BLaER1 treated with 17β-estradiol and CSF1 and Interleukin-3, amounts not matched to agents 10 nM and 100 nM (cell line): ENCODE measurements around the gene IMP4.

ENCODE experiments used
- H3K27ac ChIP-seq, 11 experiments: shearing (Covaris generic); formaldehyde crosslinking; 2 replicates each; pipeline ENCODE4 v1.8.1; 2022
- H3K27me3 ChIP-seq, 11 experiments: shearing (Covaris generic); formaldehyde crosslinking; 2 replicates each; pipeline ENCODE4 v1.8.1; 2022
- H3K36me3 ChIP-seq, 11 experiments: shearing (Covaris generic); formaldehyde crosslinking; 2 replicates each; pipeline ENCODE4 v1.8.1; 2022
- H3K4me1 ChIP-seq, 10 experiments: shearing (Covaris generic); formaldehyde crosslinking; 2 replicates each; pipeline ENCODE4 v1.8.1; 2022
- H3K4me2 ChIP-seq, 11 experiments: shearing (Covaris generic); formaldehyde crosslinking; 2 replicates each; pipeline ENCODE4 v1.8.1; 2022
- H3K4me3 ChIP-seq, 10 experiments: shearing (Covaris generic); formaldehyde crosslinking; 2 replicates each; pipeline ENCODE4 v1.8.1; 2022
- H3K9ac ChIP-seq, 11 experiments: shearing (Covaris generic); formaldehyde crosslinking; 2 replicates each; pipeline ENCODE4 v1.8.1; 2022
- H3K9me3 ChIP-seq, 11 experiments: shearing (Covaris generic); formaldehyde crosslinking; replicated peaks in 1 of 11; 2 replicates each; pipeline ENCODE4 v1.8.1; 2022
- H4K20me1 ChIP-seq, 11 experiments: shearing (Covaris generic); formaldehyde crosslinking; 2 replicates each; pipeline ENCODE4 v1.8.1; 2022
- Cebpa-rat ChIP-seq, 11 experiments: shearing (Covaris generic); IDR thresholded peaks; 2 replicates each; pipeline ENCODE4 v1.8.1; 2022

The IMP4 gene

DNA sequence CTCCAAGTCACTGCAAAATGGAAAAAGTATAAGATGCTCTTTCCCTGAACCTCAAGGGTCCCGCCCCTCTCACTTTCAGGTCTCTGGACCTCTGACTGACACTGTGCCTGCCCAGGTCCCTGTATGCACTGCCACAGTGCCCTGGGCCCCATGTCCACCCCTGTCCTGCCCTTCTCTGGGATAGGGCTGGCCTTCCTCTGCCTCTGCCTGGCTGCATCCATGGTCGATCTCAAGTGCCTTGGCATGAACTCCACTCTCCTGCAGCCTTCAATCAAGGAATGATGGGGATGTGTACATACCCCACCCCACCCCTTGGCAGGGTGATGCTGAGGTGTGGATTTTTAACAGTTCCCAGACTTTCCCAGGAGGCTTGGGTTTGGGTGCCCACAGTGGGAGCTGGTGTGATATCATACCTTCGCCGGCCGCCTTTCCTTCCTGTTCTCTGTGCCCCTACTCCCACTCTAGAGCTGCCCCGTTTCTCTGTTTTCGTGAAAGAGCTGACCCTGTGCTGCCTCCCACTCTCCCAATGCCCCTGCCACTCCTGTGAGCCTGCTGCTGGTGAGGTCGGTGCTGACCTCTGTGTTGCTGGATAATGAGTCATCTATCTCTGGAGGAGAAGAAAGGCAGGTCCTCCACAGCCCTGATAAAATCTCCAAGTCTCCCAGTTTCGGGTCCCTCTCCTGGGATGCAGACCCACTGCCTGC is 32.0 kb downstream of the IMP4 start:
- Histone ChIP-seq H3K4me3 (peak overlapping the region in 1 of 10 experiments; percentile 89; a peak in 2 of 20 replicates), H3K27ac (peak overlapping the region in 3 of 11 experiments; percentile 3 to 88 (median 8); a peak in 3 of 22 replicates), H3K9me3 (no peaks in the 10 kb centered on the region), H4K20me1 (peaks cover 0 to 56% (median 25%) of the 10 kb centered on the region in 11 experiments; a peak in 16 of 22 replicates), H3K4me2 (peak overlapping the region in 10 of 11 experiments; percentile 8 to 99 (median 88); a peak in 17 of 22 replicates), H3K9ac (peak overlapping the region in 5 of 11 experiments; percentile 1 to 88 (median 15); a peak in 3 of 22 replicates), H3K4me1 (peaks cover 70 to 91% (median 85%) of the 10 kb centered on the region in 10 experiments), H3K36me3 (peaks cover 13 to 42% (median 28%) of the 10 kb centered on the region in 11 experiments; a peak in 18 of 22 replicates), H3K27me3 (no peaks in the 10 kb centered on the region)
- TF ChIP-seq Cebpa-rat (IDR thresholded peaks at IDR 0.05) = no peak

DNA sequence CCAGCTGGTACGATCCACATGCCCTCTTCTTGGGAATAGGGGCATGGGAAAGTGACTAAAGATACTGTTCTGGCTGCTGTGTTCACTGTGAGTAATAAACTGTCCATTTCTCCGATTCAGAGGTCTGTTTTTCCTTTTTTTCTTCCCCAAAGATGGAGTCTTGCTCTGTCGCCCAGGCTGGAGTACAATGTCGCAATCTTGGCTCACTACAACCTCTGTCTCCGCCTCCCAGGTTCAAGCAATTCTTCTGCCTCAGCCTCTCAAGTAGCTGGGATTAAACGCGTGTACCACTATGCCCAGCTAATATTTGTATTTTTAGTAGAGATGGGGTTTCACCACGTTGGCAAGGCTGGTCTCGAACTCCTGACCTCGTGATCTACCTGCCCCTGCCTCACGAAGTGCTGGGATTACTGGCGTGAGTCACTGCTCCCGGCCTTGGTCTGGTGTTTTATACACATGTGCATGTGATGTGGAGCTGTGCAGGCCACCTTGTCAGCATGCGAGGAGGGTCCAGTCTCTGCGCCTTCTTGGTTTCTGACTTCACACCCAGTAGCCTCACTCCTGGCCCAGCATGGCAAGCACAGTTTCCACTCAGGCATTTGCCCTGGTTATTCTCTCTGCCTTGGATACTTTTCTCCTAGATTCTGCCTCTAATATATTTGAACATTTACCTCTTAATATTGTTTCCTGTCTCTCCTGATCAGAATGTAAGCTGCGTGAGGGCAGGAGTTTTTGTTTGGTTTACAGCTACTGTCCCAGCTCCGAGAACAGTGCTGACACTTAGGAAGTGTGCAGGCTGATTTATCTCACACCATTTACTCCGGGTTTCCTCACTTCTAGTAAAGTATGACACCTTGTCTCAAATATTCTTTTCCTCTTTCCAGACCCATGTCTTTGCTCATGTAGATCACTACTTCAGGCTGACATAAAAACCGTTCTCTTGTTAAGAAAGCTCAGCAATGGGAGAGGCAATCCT is 32.9 kb downstream of the IMP4 start:
- Histone ChIP-seq H3K4me3 (no peak overlapping the region), H3K27ac (peak overlapping the region in 1 of 11 experiments; percentile 45; a peak in 1 of 22 replicates), H3K27me3 (no peaks in the 10 kb centered on the region), H3K4me1 (peaks cover 70 to 91% (median 85%) of the 10 kb centered on the region in 10 experiments), H3K9ac (peak overlapping the region in 5 of 11 experiments; percentile 1 to 88 (median 11); a peak in 4 of 22 replicates), H4K20me1 (peaks cover 0 to 64% (median 33%) of the 10 kb centered on the region in 11 experiments; a peak in 18 of 22 replicates), H3K4me2 (peak overlapping the region; percentile 63 to 99 (median 82)), H3K9me3 (no peaks in the 10 kb centered on the region), H3K36me3 (peaks cover 14 to 46% (median 28%) of the 10 kb centered on the region in 11 experiments; a peak in 18 of 22 replicates)
- peak in 3 of 11 experiments; percentile 33 to 61 (median 53); a peak in 4 of 22 replicates for TF ChIP-seq Cebpa-rat (IDR thresholded peaks at IDR 0.05)

DNA sequence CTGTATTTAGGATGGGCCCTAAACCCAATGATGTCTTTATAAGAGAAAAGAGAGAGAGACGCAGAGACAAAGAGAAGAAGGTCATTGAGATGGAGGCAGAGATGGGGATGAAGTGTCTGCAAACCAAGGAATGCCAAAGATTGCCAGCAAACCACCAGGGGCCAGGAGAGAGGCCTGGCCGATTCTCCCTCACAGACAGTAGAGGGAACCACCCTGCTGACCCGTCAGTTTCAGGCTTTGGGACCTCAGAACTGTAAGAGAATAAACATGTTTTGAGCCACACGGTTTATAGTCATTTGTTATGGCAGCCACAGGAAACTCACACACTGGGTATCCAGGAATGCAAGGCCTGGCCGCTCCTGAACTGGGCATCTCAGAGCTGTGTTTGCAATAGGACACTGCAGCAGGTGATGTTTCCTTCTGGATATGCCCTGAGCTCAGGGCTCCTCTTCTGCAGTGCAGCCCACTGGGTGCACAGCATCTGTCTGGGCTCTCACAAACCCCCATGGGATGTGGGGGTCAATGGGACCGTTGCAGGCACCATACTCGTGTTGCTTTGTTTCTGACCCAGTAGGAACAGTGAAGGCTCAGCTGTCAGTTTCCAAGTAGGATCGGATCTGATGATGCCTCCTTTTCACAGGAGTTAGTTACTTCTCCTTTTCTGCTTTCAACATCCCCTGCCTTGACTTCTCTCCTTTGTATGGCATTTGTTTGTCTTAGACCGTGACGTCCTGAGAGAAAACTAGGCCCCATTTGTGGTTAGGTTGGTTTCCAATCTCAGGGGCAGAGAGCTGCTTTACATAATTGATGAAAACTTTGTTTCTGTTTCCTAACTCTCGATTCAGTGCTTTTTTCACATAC is 34.0 kb downstream of the IMP4 start:
- Histone ChIP-seq H3K9me3 (no peaks in the 10 kb centered on the region), H3K36me3 (peaks cover 14 to 52% (median 28%) of the 10 kb centered on the region in 11 experiments; a peak in 18 of 22 replicates), H3K4me2 (peak overlapping the region; percentile 63 to 99 (median 82)), H3K9ac (peak overlapping the region in 10 of 11 experiments; percentile 1 to 33 (median 12); a peak in 10 of 22 replicates), H3K27me3 (no peaks in the 10 kb centered on the region), H3K27ac (peak overlapping the region in 10 of 11 experiments; percentile 15 to 57 (median 45); a peak in 18 of 22 replicates), H4K20me1 (peaks cover 0 to 73% (median 41%) of the 10 kb centered on the region in 11 experiments; a peak in 18 of 22 replicates), H3K4me1 (peaks cover 68 to 91% (median 85%) of the 10 kb centered on the region in 10 experiments), H3K4me3 (0 out of 20 replicates have a peak overlapping the region, but pooled peaks of 1 of the 10 experiments have one; percentile 0)
- TF ChIP-seq Cebpa-rat (IDR thresholded peaks at IDR 0.05) = no peak

- H3K27ac ChIP-seq = peak overlapping the region in 10 of 11 experiments; percentile 15 to 57 (median 45); a peak in 16 of 22 replicates
- TF ChIP-seq Cebpa-rat (IDR thresholded peaks at IDR 0.05) = no peak
- peaks cover 0 to 82% (median 41%) of the 10 kb centered on the region in 11 experiments; a peak in 18 of 22 replicates for H4K20me1 ChIP-seq
- no peak overlapping the region for H3K4me3 ChIP-seq
- peak overlapping the region in 6 of 11 experiments; percentile 1 to 33 (median 12); a peak in 6 of 22 replicates for H3K9ac ChIP-seq
- H3K4me2 ChIP-seq = peak overlapping the region; percentile 63 to 99 (median 82)
- H3K9me3 ChIP-seq = no peaks in the 10 kb centered on the region
- H3K4me1 ChIP-seq = peaks cover 73 to 97% (median 91%) of the 10 kb centered on the region in 10 experiments
- peaks cover 17 to 59% (median 32%) of the 10 kb centered on the region in 11 experiments; a peak in 19 of 22 replicates for H3K36me3 ChIP-seq
- H3K27me3 ChIP-seq = no peaks in the 10 kb centered on the region
These were observed 34.8 kb downstream of the IMP4 start for GRCh38 chr2:130377491-130377890.

GRCh38 chr2:130378206-130378897 is 35.7 kb downstream of the IMP4 start:
- Histone ChIP-seq H3K36me3 (peaks cover 20 to 62% (median 39%) of the 10 kb centered on the region in 11 experiments; a peak in 19 of 22 replicates), H3K4me2 (peak overlapping the region in 5 of 11 experiments; percentile 44 to 89 (median 77); a peak in 8 of 22 replicates), H3K4me3 (no peak overlapping the region), H4K20me1 (peaks cover 0 to 85% (median 41%) of the 10 kb centered on the region in 11 experiments; a peak in 18 of 22 replicates), H3K27ac (no peak overlapping the region), H3K4me1 (peaks cover 68 to 94% (median 84%) of the 10 kb centered on the region in 10 experiments), H3K9ac (no peak overlapping the region), H3K9me3 (no peaks in the 10 kb centered on the region), H3K27me3 (no peaks in the 10 kb centered on the region)
- TF ChIP-seq Cebpa-rat (IDR thresholded peaks at IDR 0.05) = no peak

- Histone ChIP-seq H3K36me3 (peaks cover 20 to 64% (median 36%) of the 10 kb centered on the region in 11 experiments; a peak in 19 of 22 replicates), H3K4me3 (no peak overlapping the region), H3K27me3 (no peaks in the 10 kb centered on the region), H3K4me2 (peak overlapping the region in 6 of 11 experiments; percentile 44 to 89 (median 80); a peak in 7 of 22 replicates), H3K4me1 (peaks cover 67 to 89% (median 79%) of the 10 kb centered on the region in 10 experiments), H3K9me3 (no peaks in the 10 kb centered on the region), H3K27ac (no peak overlapping the region), H4K20me1 (peaks cover 0 to 85% (median 41%) of the 10 kb centered on the region in 11 experiments; a peak in 18 of 22 replicates), H3K9ac (no peak overlapping the region)
- no peak for TF ChIP-seq Cebpa-rat (IDR thresholded peaks at IDR 0.05)
These were observed 36.2 kb downstream of the IMP4 start for GRCh38 chr2:130378898-130379214.
